DMS153 (cell line): ENCODE measurements around the gene NDUFAF5.

Experiments used
- DNase-seq: peaks from one replicate; lab custom pipeline; 2025; lab: John Stamatoyannopoulos, UW

The NDUFAF5 gene

DNA sequence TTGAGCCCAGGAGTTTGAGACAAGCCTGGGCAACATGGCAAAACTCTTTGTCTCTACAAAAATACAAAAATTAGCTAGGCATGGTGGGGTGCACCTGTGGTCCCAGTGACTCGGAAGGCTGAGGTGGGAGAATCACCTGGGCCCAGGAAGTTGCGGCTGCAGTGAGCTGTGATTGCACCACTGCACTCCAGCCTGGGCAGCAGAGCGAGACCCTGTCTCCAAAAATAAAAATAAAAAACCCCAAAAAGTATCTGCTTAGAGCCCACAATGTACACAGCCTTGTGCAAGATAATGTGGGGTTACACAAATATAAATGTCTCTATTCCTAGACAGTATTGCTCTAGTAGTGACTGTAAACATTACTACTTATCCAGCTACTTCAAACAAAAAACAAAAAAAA, 6.0 kb upstream of the NDUFAF5 start:
- DNase-seq = no peak

DNA sequence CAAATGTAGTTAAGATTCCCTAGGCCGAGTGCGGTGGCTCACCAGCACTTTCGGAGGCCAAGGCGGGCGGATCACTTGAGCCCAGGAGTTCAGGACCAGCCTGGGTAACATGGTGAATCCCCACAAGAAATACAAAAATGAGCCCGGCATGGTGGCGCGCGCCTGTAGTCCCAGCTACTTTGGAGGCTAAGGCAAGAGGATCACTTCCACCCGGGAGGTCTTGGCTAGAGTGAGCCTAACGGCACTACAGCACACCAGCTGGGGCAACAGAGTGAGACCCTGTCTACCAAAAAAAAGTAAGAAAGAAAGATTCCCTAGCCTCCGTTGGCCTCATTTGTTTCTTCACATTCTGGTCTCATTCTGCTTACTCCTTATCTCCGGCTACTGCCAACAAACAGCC, 1.3 kb upstream of the NDUFAF5 start:
- no peak for DNase-seq

DNA sequence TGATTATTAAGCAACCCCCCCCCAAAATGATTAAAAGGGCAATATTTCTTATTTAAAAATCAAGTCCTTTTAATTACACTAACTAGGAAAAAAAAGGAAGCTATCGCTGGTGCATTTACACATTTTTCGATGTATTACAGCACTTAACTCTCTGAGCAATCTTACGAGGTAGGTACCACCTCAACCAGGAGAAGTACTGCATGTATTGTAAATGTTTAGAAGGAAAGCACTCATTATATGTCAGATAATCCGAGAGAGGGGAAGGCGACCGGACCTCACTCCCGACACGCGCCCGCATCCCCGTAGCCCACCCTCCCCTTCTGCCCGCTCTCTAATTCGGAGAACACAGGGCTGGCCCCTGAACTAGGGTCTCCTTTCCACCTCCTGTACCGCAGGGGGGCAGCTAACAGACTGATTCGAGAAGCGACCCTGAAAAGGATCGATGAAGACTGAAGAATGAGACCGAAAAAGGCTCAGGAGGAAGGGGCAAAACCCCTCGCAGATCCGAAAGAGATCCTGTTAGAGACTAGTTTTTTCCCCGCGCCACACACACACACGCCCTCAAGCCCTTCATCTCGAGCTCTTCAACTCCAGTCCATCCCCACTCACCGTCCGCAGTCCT, 446 bp upstream of the NDUFAF5 start:
- no peak for DNase-seq

DNA sequence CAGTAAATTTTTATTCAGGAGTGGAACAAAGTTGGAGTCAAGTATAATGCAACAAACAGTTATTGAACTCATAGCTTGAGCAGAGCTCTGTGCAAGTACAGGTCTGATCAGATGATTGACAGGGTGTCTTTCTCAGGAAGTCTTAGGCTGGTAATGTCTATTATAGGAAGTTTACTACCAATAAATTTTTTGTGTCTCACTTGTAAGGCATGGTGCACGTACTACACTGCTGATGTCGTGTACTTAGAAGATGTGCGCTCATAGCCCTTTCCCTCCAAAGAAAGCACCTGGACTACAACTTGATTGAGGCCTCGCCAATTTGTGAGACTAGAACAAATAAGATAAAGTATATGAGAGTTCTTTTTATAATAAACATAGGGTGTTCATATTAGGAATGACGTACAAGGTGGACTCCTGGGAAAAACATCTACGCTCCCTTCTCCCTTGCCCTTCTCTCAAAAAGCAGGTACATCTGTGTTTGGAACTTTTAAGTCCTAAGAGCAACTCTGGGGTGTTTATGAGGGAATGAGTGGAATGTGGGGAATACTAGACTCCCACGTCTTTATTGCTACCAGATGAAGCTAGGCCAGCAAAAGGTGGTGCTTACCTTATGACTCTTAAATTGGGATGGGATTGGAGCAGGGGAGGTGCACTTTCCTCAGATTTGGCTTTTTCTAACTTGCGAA, 1.5 kb downstream of the NDUFAF5 start:
- DNase-seq = no peak

DNA sequence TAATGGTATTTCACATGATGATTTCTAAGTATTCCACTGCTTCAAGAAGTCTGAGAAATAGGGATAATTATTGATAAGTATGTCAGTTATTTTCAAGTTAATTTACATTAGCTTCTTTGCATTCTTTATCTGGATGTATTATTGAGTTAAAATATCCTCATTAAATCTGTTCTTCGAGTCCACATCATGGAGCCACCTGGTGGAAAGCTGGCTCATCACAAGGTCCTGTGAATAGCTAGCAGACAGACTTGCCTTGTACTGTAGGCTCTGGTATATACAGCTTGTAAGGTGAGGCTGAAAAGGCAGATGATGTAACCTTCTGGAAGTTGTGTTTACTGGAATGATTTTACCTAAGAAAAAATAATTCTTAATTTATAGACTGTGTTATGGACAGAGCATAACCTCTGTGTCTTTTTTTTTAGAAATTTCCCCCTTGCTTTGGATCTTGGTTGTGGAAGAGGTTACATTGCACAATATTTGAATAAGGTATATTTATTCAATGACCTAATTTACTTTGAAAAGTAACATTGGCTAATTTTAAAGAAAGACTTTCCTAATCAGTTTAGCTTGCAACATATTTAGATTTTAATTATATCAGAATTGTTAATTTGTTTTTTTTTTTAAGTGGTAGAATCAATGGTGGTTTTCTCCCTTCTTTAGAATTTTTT, 3.5 kb downstream of the NDUFAF5 start:
- peak; percentile 50 for DNase-seq

DNA sequence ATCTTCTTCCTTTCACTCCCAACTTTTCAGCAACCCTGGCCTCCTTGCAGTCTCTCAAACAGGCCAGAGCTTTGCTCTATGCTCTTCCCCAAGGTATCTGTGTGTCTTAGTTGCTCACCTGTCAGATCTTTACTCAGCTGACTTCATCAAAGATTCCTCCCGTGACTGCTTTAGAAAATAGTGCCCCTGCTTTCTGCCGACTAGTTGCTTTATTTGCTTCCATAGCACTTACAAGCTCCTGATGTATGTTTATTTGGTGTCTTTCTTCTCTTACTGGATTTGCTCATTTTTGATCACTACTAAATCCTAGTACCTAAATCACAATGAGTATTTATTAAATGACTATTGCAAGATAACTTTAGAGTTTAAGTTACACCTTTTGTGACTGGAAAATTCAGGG, 5.9 kb downstream of the NDUFAF5 start:
- no peak for DNase-seq

DNA sequence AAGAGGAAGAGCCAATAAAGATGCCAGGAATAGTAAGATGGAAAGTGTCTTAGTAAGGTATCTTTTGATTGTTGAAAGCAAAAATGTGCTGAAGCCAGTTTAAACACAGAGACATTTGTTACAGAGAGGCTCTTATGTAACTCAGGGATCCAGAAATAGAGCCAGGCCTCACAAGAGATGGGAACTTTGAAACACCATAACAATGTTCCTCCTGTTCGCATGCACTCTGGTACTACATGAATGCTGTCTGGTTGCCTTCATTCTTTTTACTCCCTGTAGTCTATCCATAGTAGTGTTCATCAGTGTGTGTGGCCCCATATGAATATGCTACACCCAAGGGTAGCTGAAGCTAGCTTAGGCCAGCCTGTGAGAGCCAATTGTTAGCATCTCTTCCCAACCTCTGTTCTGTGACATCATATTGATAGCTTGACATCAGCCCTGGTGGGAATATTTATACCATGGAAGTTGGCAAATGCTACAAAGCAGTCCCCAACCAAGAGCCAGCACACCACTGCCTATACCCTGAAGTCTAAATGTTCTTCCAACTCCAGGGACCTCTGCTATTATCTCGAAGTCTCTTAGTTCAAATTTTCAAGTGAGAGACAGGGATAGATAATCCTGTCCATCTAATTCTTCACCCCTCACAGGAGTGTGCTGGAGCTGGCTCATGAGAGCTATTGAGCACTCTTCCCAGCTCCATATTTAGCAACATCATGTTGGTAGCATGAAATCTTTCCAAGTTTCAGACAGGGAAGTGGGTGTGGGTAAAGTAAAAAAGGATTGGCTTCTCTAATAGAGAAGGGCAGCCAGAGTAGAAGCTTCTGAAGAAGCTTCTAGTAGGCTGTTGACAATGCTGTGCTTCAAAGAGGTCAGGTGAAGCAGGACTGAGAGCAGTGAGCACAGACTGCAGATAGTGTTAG, 7.0 kb downstream of the NDUFAF5 start:
- DNase-seq = no peak

DNA sequence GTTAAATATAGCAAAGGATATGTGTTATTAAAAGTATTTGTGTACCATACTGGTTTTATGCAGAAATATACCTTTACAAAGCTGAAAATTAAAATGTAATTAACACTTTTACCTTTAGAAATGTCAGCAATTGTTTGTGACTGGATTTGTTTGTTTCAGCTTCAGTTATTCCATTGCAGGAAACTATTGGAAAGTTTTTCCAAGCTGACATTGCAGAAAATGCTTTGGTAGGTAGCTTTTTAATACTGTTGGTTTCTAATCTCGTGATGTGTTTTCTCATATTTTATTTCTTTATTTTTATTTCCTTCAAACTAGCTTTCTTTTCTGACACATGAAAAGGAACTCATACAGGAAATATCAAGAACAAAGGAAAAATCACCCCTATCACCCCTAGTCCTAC, 8.2 kb downstream of the NDUFAF5 start:
- no peak for DNase-seq

DNA sequence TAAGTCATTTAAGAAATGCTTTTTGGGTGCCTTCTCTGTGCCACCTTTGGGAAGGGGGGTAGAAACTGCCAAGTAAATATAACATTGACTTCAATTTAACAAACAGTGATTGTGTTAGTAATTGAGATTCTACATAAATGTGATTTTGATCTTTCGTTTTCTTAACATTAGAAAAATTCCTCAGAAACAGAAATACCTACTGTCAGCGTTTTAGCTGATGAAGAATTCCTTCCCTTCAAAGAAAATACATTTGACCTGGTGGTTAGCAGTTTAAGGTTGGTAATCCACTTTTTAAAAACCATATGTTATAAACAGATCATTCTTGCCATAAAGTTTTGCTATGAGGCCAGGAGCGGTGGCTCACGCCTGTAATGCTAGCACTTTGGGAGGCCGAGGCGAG, 9.8 kb downstream of the NDUFAF5 start:
- DNase-seq = no peak

DNA sequence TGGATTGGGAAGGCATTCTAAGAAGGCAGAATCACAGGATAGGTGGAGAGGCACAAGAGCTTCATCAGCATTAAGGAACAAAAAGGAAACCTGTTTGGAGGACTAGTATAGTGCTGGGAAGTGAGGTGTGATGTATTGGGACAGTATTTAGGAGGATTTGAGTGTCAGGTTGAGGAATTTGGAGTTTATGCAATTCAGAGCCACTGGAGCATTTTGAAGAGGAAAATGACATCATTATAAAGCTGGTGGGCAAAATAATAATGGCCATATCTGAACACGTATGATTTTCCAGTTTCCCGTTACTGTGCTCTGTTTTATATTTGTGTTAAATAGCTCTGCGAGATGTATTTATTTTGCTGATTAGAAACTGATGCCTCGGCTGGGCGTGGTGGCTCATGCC, 14.2 kb downstream of the NDUFAF5 start:
- no peak for DNase-seq

DNA sequence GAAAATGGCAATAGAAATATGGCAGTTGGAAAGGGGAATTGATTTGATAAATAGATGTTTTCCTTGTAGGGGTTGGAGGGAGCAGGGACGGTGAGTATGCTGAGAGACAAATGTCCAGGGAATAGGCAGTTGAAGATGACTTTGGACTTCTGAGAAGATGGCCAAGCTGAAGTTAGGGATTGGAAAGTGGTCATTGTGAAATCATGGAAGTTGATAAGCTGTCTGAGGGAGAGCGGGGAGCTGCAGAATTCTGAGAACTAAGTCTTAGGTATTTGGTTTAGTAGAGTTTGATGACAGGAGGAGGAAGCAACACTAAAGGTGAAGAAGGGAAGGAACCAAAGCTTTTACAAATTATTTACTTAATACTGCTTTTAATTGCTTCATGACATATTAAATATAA, 15.1 kb downstream of the NDUFAF5 start:
- DNase-seq = no peak

DNA sequence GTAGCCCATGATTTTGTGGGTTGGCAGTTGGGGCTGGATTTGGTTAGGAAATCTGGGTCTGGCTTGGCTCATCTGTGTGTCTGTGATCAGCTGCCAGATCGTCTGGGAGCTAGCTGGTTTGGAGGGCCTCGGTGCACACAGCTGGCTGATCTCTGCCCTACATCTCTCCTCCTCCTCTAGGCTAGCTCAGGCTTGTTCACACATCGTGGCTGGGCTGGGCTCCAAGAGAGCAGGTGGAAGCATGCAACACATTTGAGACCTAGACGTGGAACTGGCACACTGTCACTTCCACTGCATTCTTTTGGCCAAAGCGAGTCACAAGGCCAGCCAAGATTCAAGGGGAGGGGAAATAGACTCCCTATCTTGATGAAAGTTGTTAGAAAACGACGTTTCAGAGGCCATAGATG, 15.9 kb downstream of the NDUFAF5 start:
- peak; percentile 92 for DNase-seq

DNA sequence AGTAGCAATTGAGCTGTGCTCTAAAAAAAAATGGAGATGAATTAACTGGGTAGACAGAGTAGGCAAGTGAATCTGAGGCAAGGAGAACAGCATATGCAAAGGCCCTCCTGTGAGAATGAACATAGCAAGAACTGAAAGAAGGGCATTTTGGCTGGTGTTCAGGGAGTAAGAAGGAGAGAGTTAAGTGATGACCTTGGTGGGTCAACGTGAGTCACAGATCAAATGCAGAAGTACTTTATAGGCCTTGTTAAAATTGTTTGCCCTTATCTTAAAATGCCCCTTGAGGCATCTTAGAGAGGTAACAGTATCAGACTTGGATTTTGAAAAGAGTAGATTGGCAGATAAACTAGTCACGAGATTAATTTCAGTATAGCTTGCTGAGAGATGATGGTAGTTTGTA, 24.5 kb downstream of the NDUFAF5 start:
- DNase-seq = no peak

DNA sequence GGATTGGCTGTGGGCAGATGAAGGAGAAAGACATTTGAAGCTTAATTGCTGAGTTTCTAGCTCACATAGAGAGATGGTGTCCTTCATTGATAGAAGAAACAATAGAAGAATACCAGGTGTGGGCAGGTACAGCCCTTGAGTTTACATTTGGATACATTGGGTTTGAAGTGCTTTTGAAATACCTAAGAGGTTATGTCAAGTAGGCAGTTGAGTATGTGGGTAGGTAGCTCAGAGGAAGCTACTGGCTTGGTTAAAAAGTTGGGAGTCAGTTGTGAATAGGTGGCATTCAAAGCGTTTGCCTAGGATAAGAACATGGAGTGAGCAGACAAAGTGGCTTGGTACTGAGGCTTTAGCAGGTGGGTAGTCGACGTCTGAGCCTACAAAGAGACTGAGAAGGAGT, 25.0 kb downstream of the NDUFAF5 start:
- no peak for DNase-seq

DNA sequence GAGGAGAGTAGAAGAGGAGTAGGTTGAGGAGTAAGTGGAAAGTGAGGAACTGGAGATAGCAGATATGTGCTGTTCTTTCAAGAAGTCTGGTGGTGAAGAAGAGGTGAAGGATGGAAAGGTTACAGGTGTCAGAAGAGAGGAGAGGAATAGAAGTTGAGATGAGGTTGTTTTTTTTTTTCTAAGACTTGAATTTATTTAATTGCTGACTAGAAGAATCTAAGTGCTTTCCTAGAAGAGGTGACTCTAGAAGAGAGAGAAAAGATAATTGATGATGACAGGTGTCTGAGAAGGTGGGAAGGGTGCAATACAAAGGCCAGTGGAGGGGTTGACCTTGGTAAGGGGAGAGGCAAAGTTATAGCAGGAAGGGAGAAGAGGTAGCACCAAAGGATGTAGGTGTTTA, 25.6 kb downstream of the NDUFAF5 start:
- DNase-seq = no peak

DNA sequence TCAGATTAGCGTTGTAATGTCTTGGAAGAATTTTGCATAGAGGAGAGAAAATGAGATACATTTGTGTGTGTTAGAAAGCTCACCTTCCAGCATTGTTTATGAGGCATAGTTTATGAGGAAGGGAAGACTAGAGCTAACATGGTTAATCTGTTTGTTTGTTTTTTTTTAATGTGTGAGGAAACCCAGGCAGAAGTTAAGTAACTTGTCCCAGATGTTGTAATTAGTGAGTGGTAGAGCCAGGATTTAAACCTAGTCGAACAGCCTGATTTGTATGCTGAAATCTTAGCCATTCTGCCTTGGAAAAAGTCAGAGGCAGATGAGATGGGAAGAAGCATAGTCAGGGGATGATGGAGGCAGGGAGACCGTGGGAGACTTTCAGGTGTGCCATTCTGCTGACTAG, 29.1 kb downstream of the NDUFAF5 start:
- no peak for DNase-seq

DNA sequence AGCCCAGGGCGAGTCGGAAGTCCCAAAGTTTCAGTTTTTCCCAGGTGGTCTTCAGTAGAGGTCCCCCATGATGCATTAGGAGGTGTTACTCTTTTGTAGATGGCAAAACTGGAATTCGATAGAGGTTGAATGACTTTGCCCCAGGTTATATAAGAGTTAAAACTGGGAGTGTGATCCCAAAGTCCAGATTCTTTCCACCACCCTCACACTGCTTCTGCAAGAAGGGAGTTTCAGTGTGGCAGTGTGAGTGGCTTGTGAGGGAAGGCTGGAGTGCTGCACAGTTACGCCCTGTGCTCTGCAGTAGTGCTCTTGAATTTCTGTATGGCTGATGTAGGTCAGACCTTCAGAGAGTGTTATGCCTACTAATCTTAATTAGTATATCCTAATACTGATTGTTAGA, 29.8 kb downstream of the NDUFAF5 start:
- DNase-seq = no peak

DNA sequence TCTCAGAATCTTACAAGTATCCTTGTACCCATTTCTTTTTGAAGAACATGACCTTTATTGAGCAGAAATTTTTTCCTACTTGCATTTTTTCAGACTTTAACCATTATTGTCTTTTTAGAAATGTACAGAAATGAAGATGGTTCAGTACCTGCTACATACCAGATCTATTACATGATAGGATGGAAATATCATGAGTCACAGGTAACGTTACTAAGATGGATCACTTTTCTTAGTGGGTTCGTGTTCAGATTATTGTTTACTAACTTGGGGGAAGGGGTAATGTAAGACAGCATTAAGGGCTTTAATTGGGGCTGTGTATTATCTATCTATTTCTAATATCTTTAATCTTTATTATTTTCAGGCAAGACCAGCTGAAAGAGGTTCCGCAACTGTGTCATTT, 31.9 kb downstream of the NDUFAF5 start:
- no peak for DNase-seq

DNA sequence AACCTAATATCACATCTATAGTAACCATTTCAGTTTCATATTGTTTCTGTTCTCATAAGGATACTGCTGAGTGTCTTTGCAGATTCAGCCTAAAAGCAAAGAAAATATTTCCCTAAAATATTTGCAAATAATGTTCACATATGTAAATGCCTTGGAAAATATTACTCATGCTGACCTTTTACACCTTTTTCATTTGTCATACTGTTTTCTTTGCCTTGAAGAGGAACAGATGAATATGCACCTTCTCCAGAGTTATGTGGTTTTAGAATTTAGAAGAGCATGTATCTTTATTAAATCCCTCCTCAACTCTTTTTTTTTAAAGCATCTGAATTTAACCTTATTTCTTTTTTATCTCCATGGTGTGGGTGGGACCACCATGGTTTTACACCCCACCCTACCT, 32.5 kb downstream of the NDUFAF5 start:
- no peak for DNase-seq

DNA sequence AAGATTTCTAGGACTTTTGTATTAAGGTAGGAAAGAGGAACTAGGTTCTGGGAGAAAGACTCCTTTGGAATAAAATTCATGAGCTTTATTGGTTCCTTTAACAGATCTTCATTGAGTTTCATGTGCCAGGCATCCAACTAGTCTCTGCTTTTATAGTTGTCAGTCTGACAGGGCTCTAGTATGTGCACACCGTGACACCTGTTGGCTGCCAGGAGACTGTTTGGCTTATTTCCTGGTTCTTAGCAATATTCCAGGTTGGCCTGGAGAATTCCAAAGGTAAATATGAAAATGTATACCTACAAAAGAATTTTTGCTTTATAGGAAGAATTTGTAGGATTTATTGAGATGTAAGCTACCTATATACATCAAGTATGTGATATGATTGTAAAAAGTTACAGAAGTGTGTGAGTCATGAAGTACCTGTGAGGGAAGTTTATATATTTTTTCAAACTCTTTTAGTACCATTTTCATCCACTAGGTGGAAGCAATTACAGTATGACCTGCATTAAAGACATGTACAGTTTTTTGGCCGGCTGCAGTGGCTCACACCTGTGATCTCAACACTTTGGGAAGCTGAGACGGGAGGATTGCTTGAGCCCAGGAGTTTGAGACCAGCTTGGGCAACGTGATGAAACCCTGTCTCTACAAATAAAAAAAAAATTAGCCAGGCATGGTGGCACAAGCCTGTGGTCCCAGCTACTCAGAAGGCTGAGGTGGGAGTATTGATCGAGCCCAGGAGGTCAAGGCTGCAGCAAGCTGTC, 35.2 kb downstream of the NDUFAF5 start:
- peak; percentile 52 for DNase-seq

DNA sequence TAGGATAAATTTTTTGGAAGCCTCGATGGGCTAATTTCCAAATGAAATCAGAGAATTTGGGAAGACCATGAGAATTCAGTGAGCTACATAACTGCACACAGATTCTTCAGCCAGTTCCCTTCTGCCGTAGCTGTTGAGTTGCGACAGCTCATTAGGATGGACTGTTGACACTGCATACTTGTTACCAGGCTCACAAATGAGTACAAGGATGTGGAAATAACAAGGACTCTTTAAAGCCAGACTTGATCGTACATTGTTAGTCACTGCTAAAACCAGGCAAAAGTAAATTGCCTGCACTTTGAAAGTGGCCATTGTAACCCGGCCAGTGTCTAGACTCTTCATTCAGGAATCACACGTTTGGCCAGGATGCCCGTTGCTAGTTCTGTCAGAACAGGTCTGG, 37.0 kb downstream of the NDUFAF5 start:
- DNase-seq = no peak

DNA sequence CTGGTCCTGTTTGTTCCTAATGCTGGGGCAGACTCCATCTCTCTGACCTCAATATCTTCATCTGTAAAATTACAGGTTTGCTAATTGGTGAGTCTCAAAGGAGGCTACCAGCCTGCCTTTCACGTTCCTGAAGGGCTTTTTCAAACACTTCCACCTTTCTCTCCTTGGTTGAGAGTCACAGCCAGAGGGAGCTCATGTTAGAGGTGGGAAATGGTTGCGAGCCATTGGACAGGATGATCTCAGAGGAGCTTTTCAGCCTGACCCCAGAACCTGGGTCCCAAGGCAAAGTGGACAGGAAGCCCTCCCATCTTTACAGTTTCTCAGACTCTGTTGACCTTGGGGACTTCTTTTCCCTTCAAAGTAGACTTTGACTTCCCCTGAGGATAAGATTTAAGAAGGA, 37.6 kb downstream of the NDUFAF5 start:
- DNase-seq = no peak
